BLaER1 treated with 17β-estradiol and CSF1 and Interleukin-3, amounts not matched to agents 10 nM and 100 nM (cell line): ENCODE results near the gene CSNK1G2.
A peak's percentile ranks its signal among the peaks of the same experiment; 100 is the strongest.

ENCODE experiments used
- H3K27ac ChIP-seq, 11 experiments: shearing (Covaris generic); formaldehyde crosslinking; 2 replicates each; pipeline ENCODE4 v1.8.1; 2022
- H3K27me3 ChIP-seq, 11 experiments: shearing (Covaris generic); formaldehyde crosslinking; 2 replicates each; pipeline ENCODE4 v1.8.1; 2022
- H3K36me3 ChIP-seq, 11 experiments: shearing (Covaris generic); formaldehyde crosslinking; 2 replicates each; pipeline ENCODE4 v1.8.1; 2022
- H3K4me1 ChIP-seq, 10 experiments: shearing (Covaris generic); formaldehyde crosslinking; 2 replicates each; pipeline ENCODE4 v1.8.1; 2022
- H3K4me2 ChIP-seq, 11 experiments: shearing (Covaris generic); formaldehyde crosslinking; 2 replicates each; pipeline ENCODE4 v1.8.1; 2022
- H3K4me3 ChIP-seq, 10 experiments: shearing (Covaris generic); formaldehyde crosslinking; 2 replicates each; pipeline ENCODE4 v1.8.1; 2022
- H3K9ac ChIP-seq, 11 experiments: shearing (Covaris generic); formaldehyde crosslinking; 2 replicates each; pipeline ENCODE4 v1.8.1; 2022
- H3K9me3 ChIP-seq, 11 experiments: shearing (Covaris generic); formaldehyde crosslinking; replicated peaks in 1 of 11; 2 replicates each; pipeline ENCODE4 v1.8.1; 2022
- H4K20me1 ChIP-seq, 11 experiments: shearing (Covaris generic); formaldehyde crosslinking; 2 replicates each; pipeline ENCODE4 v1.8.1; 2022
- Cebpa-rat ChIP-seq, 11 experiments: shearing (Covaris generic); IDR thresholded peaks; 2 replicates each; pipeline ENCODE4 v1.8.1; 2022

Gene CSNK1G2

GRCh38 chr19:2026770-2027169, 85.8 kb downstream of the CSNK1G2 start:
- H3K9ac ChIP-seq: peak overlapping the region in 2 of 11 experiments; percentile 3 to 17; a peak in 1 of 22 replicates
- peaks cover 8 to 67% (median 41%) of the 10 kb centered on the region in 10 experiments for H3K4me1 ChIP-seq
- H3K27me3 ChIP-seq: no peaks in the 10 kb centered on the region
- no peak for TF ChIP-seq Cebpa-rat (IDR thresholded peaks at IDR 0.05)
- peak overlapping the region in 6 of 11 experiments; percentile 11 to 97 (median 52); a peak in 6 of 22 replicates for H3K4me2 ChIP-seq
- no peaks in the 10 kb centered on the region for H3K36me3 ChIP-seq
- peaks cover 0 to 7% (median 4%) of the 10 kb centered on the region in 11 experiments; a peak in 13 of 22 replicates for H3K9me3 ChIP-seq
- no peaks in the 10 kb centered on the region for H4K20me1 ChIP-seq
- peak overlapping the region in 6 of 11 experiments; percentile 14 to 32 (median 28); a peak in 3 of 22 replicates for H3K27ac ChIP-seq
- no peak overlapping the region for H3K4me3 ChIP-seq

- Histone ChIP-seq H3K27ac (peak overlapping the region in 6 of 11 experiments; percentile 14 to 32 (median 27); a peak in 5 of 22 replicates), H3K9me3 (peaks cover 0 to 7% (median 4%) of the 10 kb centered on the region in 11 experiments; a peak in 13 of 22 replicates), H4K20me1 (no peaks in the 10 kb centered on the region), H3K4me2 (peak overlapping the region in 8 of 11 experiments; percentile 11 to 97 (median 46); a peak in 12 of 22 replicates), H3K9ac (peak overlapping the region in 2 of 11 experiments; percentile 3 to 17; a peak in 1 of 22 replicates), H3K4me1 (peaks cover 14 to 72% (median 47%) of the 10 kb centered on the region in 10 experiments), H3K4me3 (no peak overlapping the region), H3K36me3 (no peaks in the 10 kb centered on the region), H3K27me3 (no peaks in the 10 kb centered on the region)
- TF ChIP-seq Cebpa-rat (IDR thresholded peaks at IDR 0.05): no peak; a peak in 1 of 22 replicates
These were observed 86.4 kb downstream of the CSNK1G2 start for GRCh38 chr19:2027361-2027760.
